ENCODE data around the gene PCOLCE2. TPM values are rescaled to one million over a fixed set of nuclear protein-coding genes. Genes with fewer than 3 reads are reported as not detected.

The PCOLCE2 gene
- total RNA-seq, 4 donors from 2014 or later: 127 to 393 (median 245) TPM

GRCh38 chr3:142913432-142913831 is 24.5 kb upstream of the PCOLCE2 start:
- TF ChIP-seq CTCF (IDR thresholded peaks at IDR 0.05; ENCODE audit: low read depth): no peak

GRCh38 chr3:142912402-142913172 is 23.7 kb upstream of the PCOLCE2 start:
- TF ChIP-seq CTCF (IDR thresholded peaks at IDR 0.05; ENCODE audit: low read depth): no peak

GRCh38 chr3:142910280-142910679 is 21.4 kb upstream of the PCOLCE2 start:
- TF ChIP-seq CTCF (IDR thresholded peaks at IDR 0.05; ENCODE audit: low read depth): no peak

- TF ChIP-seq CTCF (IDR thresholded peaks at IDR 0.05; ENCODE audit: low read depth): no peak
Measured at GRCh38 chr3:142909282-142909681, 20.4 kb upstream of the PCOLCE2 start.

- no peak for TF ChIP-seq CTCF (IDR thresholded peaks at IDR 0.05; ENCODE audit: low read depth)
Measured at GRCh38 chr3:142907996-142908395, 19.1 kb upstream of the PCOLCE2 start.

GRCh38 chr3:142904639-142905436 is 16.0 kb upstream of the PCOLCE2 start:
- TF ChIP-seq CTCF (IDR thresholded peaks at IDR 0.05; ENCODE audit: low read depth): no peak

- TF ChIP-seq CTCF (IDR thresholded peaks at IDR 0.05; ENCODE audit: low read depth): no peak
Measured at GRCh38 chr3:142902356-142902755, 13.5 kb upstream of the PCOLCE2 start.
